Bronchial epithelial cell (primary cell): ENCODE measurements around the gene SLC6A3. TPM values are rescaled to one million over a fixed set of nuclear protein-coding genes. Genes with fewer than 3 reads are reported as not detected.
"Not testable (repeated sequence)": the region's sequence is repeated elsewhere in the genome, so short reads cannot be mapped to it uniquely, and the experiment has no call there.

Experiments
- DNase-seq: peaks from one replicate; pipeline ENCODE4 v3.0.0-alpha.2; 2010; ENCODE audit warnings: low read depth
- FAIRE-seq: peaks from 2 replicates; lab custom pipeline; 2011; peaks lifted over from hg19 to GRCh38; lab: Jason Lieb, UNC
- H3K27me3 ChIP-seq: 2 replicates; pipeline ENCODE4 v1.5.1; 2011; ENCODE audit warnings: low read length; ENCODE audit not compliant: control insufficient read depth, insufficient read depth
- H3K36me3 ChIP-seq: 2 replicates; pipeline ENCODE4 v1.5.1; 2011; ENCODE audit warnings: low read length; ENCODE audit not compliant: control insufficient read depth, insufficient read depth
- H3K4me3 ChIP-seq: 2 replicates; pipeline ENCODE4 v1.5.1; 2011; ENCODE audit warnings: mild to moderate bottlenecking, low read depth, low read length, control low read depth
- total RNA-seq: library from RNA; depleted of rRNA; stranded (reverse); fragments of >200 nt; gene quantifications from 2 replicates; pipeline ENCODE4 v1.2.1, GENCODE V29; 2014
- TF ChIP-seq, protein P1 (sequence below): IDR thresholded peaks from 2 replicates; pipeline ENCODE4 v1.5.1; 2011; ENCODE audit warnings: mild to moderate bottlenecking, moderate library complexity, low read length, control low read depth, inconsistent platforms; ENCODE audit not compliant: insufficient read depth, severe bottlenecking

SLC6A3 gene
- total RNA-seq, 1 donor from 2014 or later: not detected

DNA sequence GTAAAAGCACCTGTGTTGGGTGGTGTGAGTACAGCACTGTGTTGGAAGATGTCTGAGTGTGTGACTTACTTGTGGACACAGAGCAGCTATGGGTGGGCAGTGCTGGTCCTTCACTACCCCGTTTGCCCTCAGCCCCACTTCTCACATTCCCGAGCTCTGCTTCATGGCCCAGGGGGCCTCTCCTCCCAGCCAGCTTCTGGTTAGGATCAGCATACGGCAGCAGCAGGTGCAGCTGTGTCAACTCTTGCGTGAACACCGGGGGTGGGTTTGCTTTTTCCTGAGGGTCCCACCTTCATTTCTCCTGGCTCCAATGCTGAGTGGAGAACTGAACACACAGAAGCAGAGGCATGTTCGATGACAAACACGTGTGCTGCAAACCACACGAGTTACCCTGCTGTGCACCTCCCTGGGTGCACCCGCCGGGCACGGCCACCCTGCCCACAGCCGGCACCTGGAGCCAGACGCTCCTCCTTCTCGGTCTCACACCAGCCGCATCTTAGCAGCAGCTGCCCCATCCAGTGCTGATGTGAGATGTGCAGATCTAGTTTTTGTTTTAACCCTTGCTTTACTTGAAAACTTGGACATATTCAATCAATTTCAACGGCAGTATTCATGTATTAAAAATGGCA, 14.9 kb upstream of the SLC6A3 start:
- H3K27me3 ChIP-seq: no peaks in the 10 kb centered on the region
- H3K36me3 ChIP-seq: peaks cover 4% of the 10 kb centered on the region
- TF ChIP-seq, protein P1, sequence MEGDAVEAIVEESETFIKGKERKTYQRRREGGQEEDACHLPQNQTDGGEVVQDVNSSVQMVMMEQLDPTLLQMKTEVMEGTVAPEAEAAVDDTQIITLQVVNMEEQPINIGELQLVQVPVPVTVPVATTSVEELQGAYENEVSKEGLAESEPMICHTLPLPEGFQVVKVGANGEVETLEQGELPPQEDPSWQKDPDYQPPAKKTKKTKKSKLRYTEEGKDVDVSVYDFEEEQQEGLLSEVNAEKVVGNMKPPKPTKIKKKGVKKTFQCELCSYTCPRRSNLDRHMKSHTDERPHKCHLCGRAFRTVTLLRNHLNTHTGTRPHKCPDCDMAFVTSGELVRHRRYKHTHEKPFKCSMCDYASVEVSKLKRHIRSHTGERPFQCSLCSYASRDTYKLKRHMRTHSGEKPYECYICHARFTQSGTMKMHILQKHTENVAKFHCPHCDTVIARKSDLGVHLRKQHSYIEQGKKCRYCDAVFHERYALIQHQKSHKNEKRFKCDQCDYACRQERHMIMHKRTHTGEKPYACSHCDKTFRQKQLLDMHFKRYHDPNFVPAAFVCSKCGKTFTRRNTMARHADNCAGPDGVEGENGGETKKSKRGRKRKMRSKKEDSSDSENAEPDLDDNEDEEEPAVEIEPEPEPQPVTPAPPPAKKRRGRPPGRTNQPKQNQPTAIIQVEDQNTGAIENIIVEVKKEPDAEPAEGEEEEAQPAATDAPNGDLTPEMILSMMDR: no peak
- DNase-seq (no peak), FAIRE-seq (no peak)
- H3K4me3 ChIP-seq: no peak overlapping the region

DNA sequence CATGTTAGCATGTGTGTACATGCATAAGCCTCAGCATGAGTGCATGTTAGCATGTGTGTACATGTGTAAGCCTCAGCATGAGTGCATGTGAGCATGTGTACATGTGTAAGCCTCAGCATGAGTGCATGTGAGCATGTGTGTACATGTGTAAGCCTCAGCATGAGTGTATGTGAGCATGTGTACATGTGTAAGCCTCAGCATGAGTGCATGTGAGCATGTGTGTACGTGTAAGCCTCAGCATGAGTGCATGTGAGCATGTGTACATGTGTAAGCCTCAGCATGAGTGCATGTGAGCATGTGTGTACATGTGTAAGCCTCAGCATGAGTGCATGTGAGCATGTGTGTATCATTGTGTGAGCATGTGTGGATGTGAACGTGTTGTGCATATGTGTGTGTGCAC, 14.2 kb upstream of the SLC6A3 start:
- H3K27me3 ChIP-seq, FAIRE-seq, H3K4me3 ChIP-seq, H3K36me3 ChIP-seq, DNase-seq: not testable (repeated sequence)

DNA sequence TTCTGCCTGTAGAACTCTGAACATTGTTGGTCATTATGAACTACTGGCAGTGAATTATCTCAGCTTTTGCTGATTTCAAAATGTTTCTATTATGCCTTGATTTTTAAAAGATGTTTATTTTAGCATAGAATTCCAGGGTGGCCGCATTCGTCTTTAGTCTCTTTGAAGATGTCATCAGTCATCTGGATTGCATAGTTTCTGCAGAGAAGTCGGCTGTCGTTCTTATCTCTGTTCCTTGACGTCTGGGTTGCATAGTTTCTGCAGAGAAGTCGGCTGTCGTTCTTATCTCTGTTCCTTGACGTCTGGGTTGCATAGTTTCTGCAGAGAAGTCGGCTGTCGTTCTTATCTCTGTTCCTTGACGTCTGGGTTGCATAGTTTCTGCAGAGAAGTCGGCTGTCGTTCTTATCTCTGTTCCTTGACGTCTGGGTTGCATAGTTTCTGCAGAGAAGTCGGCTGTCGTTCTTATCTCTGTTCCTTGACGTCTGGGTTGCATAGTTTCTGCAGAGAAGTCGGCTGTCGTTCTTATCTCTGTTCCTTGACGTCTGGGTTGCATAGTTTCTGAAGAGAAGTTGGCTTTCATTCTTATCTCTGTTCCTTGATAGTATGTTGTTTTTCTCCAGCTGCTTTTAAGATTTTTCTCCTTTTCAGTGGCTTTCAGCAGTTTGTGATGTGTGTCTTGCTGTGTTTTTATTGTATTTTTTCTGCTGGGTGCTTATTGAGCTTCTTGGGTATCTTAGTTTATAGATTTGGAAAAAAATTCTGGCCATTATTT, 11.1 kb upstream of the SLC6A3 start:
- not testable (repeated sequence) for H3K27me3 ChIP-seq, H3K4me3 ChIP-seq, FAIRE-seq, DNase-seq, H3K36me3 ChIP-seq

DNA sequence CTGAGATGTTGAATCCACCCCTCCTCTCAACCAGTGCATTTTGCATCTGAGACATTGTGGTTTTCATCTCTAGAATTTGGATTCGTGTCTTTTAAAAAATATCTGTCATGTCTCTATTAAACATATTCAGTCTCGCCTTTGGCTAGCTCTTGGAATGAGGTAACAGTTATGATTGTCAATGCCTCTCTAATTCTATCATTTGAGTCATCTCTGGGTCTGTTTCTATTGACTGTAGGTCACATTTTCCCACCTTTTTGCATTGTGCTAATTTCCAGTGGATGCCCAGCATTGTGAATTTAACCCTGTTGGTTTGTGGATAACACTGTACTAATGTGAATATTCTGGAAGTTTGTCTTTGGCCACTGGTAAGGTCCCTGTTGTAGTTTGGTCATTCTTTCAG, 8.4 kb upstream of the SLC6A3 start:
- no peak for FAIRE-seq

DNA sequence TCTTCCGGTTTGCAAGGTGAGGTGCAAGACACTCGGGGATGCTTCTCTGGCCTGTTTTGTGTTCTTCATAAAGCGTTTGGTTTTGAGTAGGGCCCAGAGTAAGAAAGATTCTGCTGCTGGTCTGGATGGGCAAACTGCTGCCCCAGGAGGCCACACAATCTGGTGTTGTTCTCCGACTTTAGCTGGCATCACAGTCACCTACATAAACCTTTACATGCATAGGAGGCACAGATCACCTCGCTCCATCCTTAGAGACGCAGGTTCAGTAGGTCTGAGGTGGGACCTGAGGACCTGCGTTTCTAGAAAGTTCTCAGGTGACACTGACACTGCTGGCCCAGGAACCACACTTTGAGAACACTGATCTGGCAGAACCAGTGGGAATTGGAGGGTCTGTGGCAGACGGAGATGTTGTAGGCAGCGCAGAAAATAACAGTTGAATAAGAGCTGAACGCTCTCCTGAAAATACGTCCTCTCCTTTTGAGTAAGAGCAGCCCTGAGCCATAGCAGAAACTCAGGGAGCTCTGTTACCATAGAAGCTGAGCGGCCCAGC, 3.9 kb upstream of the SLC6A3 start:
- FAIRE-seq: no peak
- peaks cover 22% of the 10 kb centered on the region for H3K27me3 ChIP-seq
- H3K4me3 ChIP-seq: no peak overlapping the region
- H3K36me3 ChIP-seq: no peaks in the 10 kb centered on the region
- TF ChIP-seq, protein P1: no peak
- no peak for DNase-seq

More for the DNA sequence above, 8.4 kb upstream of the SLC6A3 start:
- no peaks in the 10 kb centered on the region for H3K36me3 ChIP-seq
- no peaks in the 10 kb centered on the region for H3K27me3 ChIP-seq
- no peak overlapping the region for H3K4me3 ChIP-seq
- TF ChIP-seq, protein P1: no peak
- no peak for DNase-seq

DNA sequence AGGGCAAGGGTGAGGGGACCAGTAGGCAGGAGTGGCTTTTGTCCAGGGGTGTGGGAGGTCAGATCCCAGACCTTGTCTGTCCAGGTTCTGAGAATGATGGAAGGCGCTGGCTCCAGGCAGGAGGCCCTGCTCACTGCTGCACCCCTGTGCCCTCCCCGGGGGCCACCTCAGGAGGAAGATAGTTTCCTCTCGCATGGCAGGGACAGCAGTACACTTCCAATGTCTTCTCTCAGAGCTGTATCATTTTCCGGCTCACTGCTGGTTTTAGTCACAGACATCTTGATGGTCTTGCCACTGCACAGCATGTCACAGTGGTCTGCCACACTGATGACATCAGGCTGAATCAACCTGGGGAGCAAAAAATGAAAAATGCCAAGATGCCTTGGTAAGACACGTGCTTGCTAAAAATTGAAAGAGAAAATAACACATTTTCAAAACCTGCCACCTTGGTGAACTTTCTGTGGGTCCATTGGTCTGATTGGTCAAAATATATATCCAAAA, 3.3 kb upstream of the SLC6A3 start:
- DNase-seq (no peak), FAIRE-seq (no peak)
- H3K27me3 ChIP-seq: peaks cover 24% of the 10 kb centered on the region
- no peaks in the 10 kb centered on the region for H3K36me3 ChIP-seq
- TF ChIP-seq, protein P1: no peak
- no peak overlapping the region for H3K4me3 ChIP-seq
